DND-41 (cell line): ENCODE results near the gene DBP.

Experiments used
- ATAC-seq: fragments of 200-7000 bp; cut with Tn5 transposase; 3 replicates; pipeline ENCODE4 v1.9.1; 2021; ENCODE audit warnings: low read depth; ENCODE audit not compliant: insufficient read depth
- DNase-seq: peaks from one replicate; pipeline ENCODE4 v3.0.0-alpha.2; 2020
- H2AFZ ChIP-seq: 2 replicates; pipeline ENCODE4 v1.6.0; 2012; ENCODE audit warnings: low read depth, low read length
- H3K27ac ChIP-seq: 2 replicates; pipeline ENCODE4 v1.5.1; 2012; ENCODE audit warnings: low read length, inconsistent platforms
- H3K27me3 ChIP-seq: fragments of 200-600 bp; sonication (generic); 2 replicates; pipeline ENCODE4 v1.6.0; 2012; ENCODE audit warnings: low read length, mild to moderate bottlenecking, inconsistent platforms; ENCODE audit not compliant: insufficient read depth, poor library complexity
- H3K36me3 ChIP-seq: 2 replicates; pipeline ENCODE4 v1.5.1; 2012; ENCODE audit warnings: low read length, inconsistent platforms; ENCODE audit not compliant: insufficient read depth
- H3K4me1 ChIP-seq: 2 replicates; pipeline ENCODE4 v1.5.1; 2012; ENCODE audit warnings: mild to moderate bottlenecking, low read length; ENCODE audit not compliant: insufficient read depth
- H3K4me2 ChIP-seq: 2 replicates; pipeline ENCODE4 v1.6.0; 2012; ENCODE audit warnings: mild to moderate bottlenecking, moderate library complexity, low read length, inconsistent platforms; ENCODE audit not compliant: insufficient read depth
- H3K4me3 ChIP-seq, 2 experiments: fragments of 200-600 bp in 1 of 2; shearing (Covaris generic) in 1 of 2; 2 replicates each; pipeline ENCODE4 v1.5.1; 2012 to 2016; ENCODE audit warnings: inconsistent platforms in 2 of 2, low read length in 2 of 2, mild to moderate bottlenecking in 2 of 2, low read depth in 1 of 2, moderate library complexity in 1 of 2
- H3K79me2 ChIP-seq: 2 replicates; pipeline ENCODE4 v1.6.0; 2012; ENCODE audit warnings: low read length, inconsistent platforms; ENCODE audit not compliant: insufficient read depth
- H3K9ac ChIP-seq: 2 replicates; pipeline ENCODE4 v1.6.0; 2012; ENCODE audit warnings: low read depth, mild to moderate bottlenecking, inconsistent platforms, low read length, moderate library complexity
- H3K9me3 ChIP-seq: 2 replicates; pipeline ENCODE4 v1.5.1; 2012; ENCODE audit warnings: low read length, moderate library complexity, mild to moderate bottlenecking, inconsistent platforms; ENCODE audit not compliant: insufficient read depth, severe bottlenecking
- H4K20me1 ChIP-seq: 2 replicates; pipeline ENCODE4 v1.6.0; 2012; ENCODE audit warnings: low read length; ENCODE audit not compliant: insufficient read depth
- EZH2 ChIP-seq: IDR thresholded peaks from 3 replicates; pipeline ENCODE4 v1.6.1; 2012; ENCODE audit warnings: borderline replicate concordance, low read depth, mild to moderate bottlenecking, moderate library complexity, low read length, inconsistent platforms; ENCODE audit not compliant: severe bottlenecking
- TF ChIP-seq, protein P1 (sequence below): IDR thresholded peaks from 2 replicates; pipeline ENCODE4 v1.5.1; 2012; ENCODE audit warnings: borderline replicate concordance, low read length, moderate library complexity, mild to moderate bottlenecking; ENCODE audit not compliant: poor library complexity, severe bottlenecking; ENCODE audit errors: extremely low read depth

The DBP gene

GRCh38 chr19:48596237-48596636 is 40.9 kb downstream of the DBP start:
- DNase-seq (no peak), ATAC-seq (no peak)
- Histone ChIP-seq H2AFZ (no peak overlapping the region), H3K9ac (no peak overlapping the region), H3K9me3 (no peaks in the 10 kb centered on the region), H3K27me3 (no peaks in the 10 kb centered on the region), H3K27ac (no peak overlapping the region), H3K4me1 (no peaks in the 10 kb centered on the region), H3K36me3 (no peaks in the 10 kb centered on the region), H3K4me2 (no peak overlapping the region), H4K20me1 (no peaks in the 10 kb centered on the region), H3K4me3 (no peak overlapping the region), H3K79me2 (no peaks in the 10 kb centered on the region)
- no peak for TF ChIP-seq EZH2

DNA sequence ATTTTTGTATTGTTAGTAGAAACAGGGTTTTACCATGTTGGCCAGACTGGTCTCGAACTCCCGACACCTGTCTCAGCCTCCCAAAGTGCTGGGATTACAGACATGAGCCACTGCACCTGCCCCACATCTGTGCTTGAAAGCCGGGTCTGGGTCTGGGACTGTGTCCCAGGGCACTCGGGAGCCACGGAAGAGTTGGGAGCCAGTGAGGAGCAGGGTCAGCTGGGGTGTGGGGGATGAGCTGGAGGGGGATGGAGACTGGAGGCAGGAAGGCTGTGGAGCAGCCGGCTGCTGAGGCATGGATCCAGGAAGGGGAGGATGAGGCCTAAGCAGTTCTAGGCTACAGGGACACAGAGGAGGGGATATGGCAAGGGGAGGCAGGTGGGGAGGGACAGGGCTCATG is 41.3 kb downstream of the DBP start:
- H3K9ac ChIP-seq = no peak overlapping the region
- H3K4me3 ChIP-seq = no peak overlapping the region
- TF ChIP-seq EZH2 = no peak
- TF ChIP-seq, protein P1, sequence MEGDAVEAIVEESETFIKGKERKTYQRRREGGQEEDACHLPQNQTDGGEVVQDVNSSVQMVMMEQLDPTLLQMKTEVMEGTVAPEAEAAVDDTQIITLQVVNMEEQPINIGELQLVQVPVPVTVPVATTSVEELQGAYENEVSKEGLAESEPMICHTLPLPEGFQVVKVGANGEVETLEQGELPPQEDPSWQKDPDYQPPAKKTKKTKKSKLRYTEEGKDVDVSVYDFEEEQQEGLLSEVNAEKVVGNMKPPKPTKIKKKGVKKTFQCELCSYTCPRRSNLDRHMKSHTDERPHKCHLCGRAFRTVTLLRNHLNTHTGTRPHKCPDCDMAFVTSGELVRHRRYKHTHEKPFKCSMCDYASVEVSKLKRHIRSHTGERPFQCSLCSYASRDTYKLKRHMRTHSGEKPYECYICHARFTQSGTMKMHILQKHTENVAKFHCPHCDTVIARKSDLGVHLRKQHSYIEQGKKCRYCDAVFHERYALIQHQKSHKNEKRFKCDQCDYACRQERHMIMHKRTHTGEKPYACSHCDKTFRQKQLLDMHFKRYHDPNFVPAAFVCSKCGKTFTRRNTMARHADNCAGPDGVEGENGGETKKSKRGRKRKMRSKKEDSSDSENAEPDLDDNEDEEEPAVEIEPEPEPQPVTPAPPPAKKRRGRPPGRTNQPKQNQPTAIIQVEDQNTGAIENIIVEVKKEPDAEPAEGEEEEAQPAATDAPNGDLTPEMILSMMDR = no peak
- no peaks in the 10 kb centered on the region for H4K20me1 ChIP-seq
- ATAC-seq (no peak), DNase-seq (no peak)
- no peak overlapping the region for H3K27ac ChIP-seq
- no peaks in the 10 kb centered on the region for H3K79me2 ChIP-seq
- H3K27me3 ChIP-seq = no peaks in the 10 kb centered on the region
- H2AFZ ChIP-seq = no peak overlapping the region
- no peaks in the 10 kb centered on the region for H3K9me3 ChIP-seq
- no peaks in the 10 kb centered on the region for H3K36me3 ChIP-seq
- no peaks in the 10 kb centered on the region for H3K4me1 ChIP-seq
- no peak overlapping the region for H3K4me2 ChIP-seq

- H3K4me1 ChIP-seq = no peaks in the 10 kb centered on the region
- no peaks in the 10 kb centered on the region for H3K36me3 ChIP-seq
- no peaks in the 10 kb centered on the region for H3K27me3 ChIP-seq
- H4K20me1 ChIP-seq = no peaks in the 10 kb centered on the region
- TF ChIP-seq, protein P1 = no peak
- no peak for TF ChIP-seq EZH2
- DNase-seq = no peak
- H2AFZ ChIP-seq = no peak overlapping the region
- H3K9ac ChIP-seq = no peak overlapping the region
- ATAC-seq = no peak
- H3K27ac ChIP-seq = no peak overlapping the region
- H3K79me2 ChIP-seq = no peaks in the 10 kb centered on the region
- H3K4me3 ChIP-seq = no peak overlapping the region
- no peak overlapping the region for H3K4me2 ChIP-seq
- no peaks in the 10 kb centered on the region for H3K9me3 ChIP-seq
Measured at GRCh38 chr19:48595171-48595570, 42.0 kb downstream of the DBP start.

GRCh38 chr19:48591021-48591420 is 46.2 kb downstream of the DBP start:
- no peak overlapping the region for H3K4me3 ChIP-seq
- H3K79me2 ChIP-seq = no peaks in the 10 kb centered on the region
- no peak for ATAC-seq
- no peak overlapping the region for H3K27ac ChIP-seq
- no peaks in the 10 kb centered on the region for H3K36me3 ChIP-seq
- no peak overlapping the region for H3K4me2 ChIP-seq
- TF ChIP-seq, protein P1 = peak; percentile 4
- TF ChIP-seq EZH2 = no peak
- no peaks in the 10 kb centered on the region for H3K27me3 ChIP-seq
- H4K20me1 ChIP-seq = no peaks in the 10 kb centered on the region
- H3K4me1 ChIP-seq = peaks cover 11% of the 10 kb centered on the region
- DNase-seq = no peak
- no peak overlapping the region for H2AFZ ChIP-seq
- no peaks in the 10 kb centered on the region for H3K9me3 ChIP-seq
- H3K9ac ChIP-seq = no peak overlapping the region
